Measurements from ENCODE around the gene MTFR1L. TPM values are rescaled to one million over a fixed set of nuclear protein-coding genes. Genes with fewer than 3 reads are reported as not detected.

Gene MTFR1L
- total RNA-seq, 1 experiment from 2014 or later = 28.9 TPM

- POLR2A ChIA-PET = no interaction called here
- TF ChIP-seq JAZF1 (CRISPR knock-in tag; IDR thresholded peaks at IDR 0.05) (no peak), ZNF121 (CRISPR knock-in tag; IDR thresholded peaks at IDR 0.05) (no peak), FOXJ3 (CRISPR knock-in tag; IDR thresholded peaks at IDR 0.05; ENCODE audit: borderline replicate concordance) (no peak), ZNF263 (CRISPR knock-in tag; IDR thresholded peaks at IDR 0.05; ENCODE audit: low read depth) (no peak), RELA (CRISPR knock-in tag; IDR thresholded peaks at IDR 0.05; ENCODE audit: borderline replicate concordance) (no peak), NFE2L1 (CRISPR knock-in tag; IDR thresholded peaks at IDR 0.05) (no peak), NR2C2 (CRISPR knock-in tag; IDR thresholded peaks at IDR 0.05) (no peak), RORB (CRISPR knock-in tag; IDR thresholded peaks at IDR 0.05) (no peak), NR3C1 (CRISPR knock-in tag; conservative IDR thresholded peaks at IDR 0.05; ENCODE audit: low read depth) (no peak), ZNF232 (CRISPR knock-in tag; IDR thresholded peaks at IDR 0.05) (no peak), ATF2 (CRISPR knock-in tag; IDR thresholded peaks at IDR 0.05; ENCODE audit: borderline replicate concordance, low read depth) (no peak), MLX (CRISPR knock-in tag; IDR thresholded peaks at IDR 0.05) (no peak), SOX15 (CRISPR knock-in tag; IDR thresholded peaks at IDR 0.05) (no peak), NR1H2 (CRISPR knock-in tag; IDR thresholded peaks at IDR 0.05) (no peak), ZNF532 (CRISPR knock-in tag; IDR thresholded peaks at IDR 0.05; ENCODE audit: borderline replicate concordance) (no peak), MXD4 (CRISPR knock-in tag; IDR thresholded peaks at IDR 0.05; ENCODE audit: borderline replicate concordance) (no peak)
- Mint-ChIP-seq H3K9me3 (no peaks in the 10 kb centered on the region), H3K4me1 (peaks cover 13% of the 10 kb centered on the region), H3K36me3 (peaks cover 18% of the 10 kb centered on the region), H3K27ac (no peak overlapping the region), H3K4me3 (no peak overlapping the region), H3K27me3 (ENCODE audit: low read depth) (no peaks in the 10 kb centered on the region)
- ATAC-seq (no peak), DNase-seq (ENCODE audit: low spot score) (no peak)
- CTCF ChIA-PET = interaction anchor here (4.7 kb wide), 1 partner anchor 8 kb away, joined by 80 read pairs; the partner anchor contains the start of gene SELENON
Observed at GRCh38 chr1:25806418-25806817, 13.3 kb upstream of the MTFR1L start.

GRCh38 chr1:25807480-25808390, 12.0 kb upstream of the MTFR1L start:
- CTCF ChIA-PET = interaction anchor here (0.6 to 4.7 kb wide), 8 partner anchors 9 to 324 kb away, joined by 3 to 80 read pairs (median 4); partner anchors contain the start of gene SELENON
- DNase-seq (ENCODE audit: low spot score) (no peak), ATAC-seq (no peak)
- no peaks in the 10 kb centered on the region for H3K9me3 Mint-ChIP-seq
- POLR2A ChIA-PET = no interaction called here
- peaks cover 18% of the 10 kb centered on the region for H3K36me3 Mint-ChIP-seq
- peaks cover 12% of the 10 kb centered on the region for H3K4me1 Mint-ChIP-seq
- no peak overlapping the region for H3K4me3 Mint-ChIP-seq
- TF ChIP-seq MYBL2 (CRISPR knock-in tag; IDR thresholded peaks at IDR 0.05) (no peak), SMAD4 (CRISPR knock-in tag; IDR thresholded peaks at IDR 0.05) (no peak), ATF1 (CRISPR knock-in tag; IDR thresholded peaks at IDR 0.05) (no peak), ATF3 (CRISPR knock-in tag; conservative IDR thresholded peaks at IDR 0.05) (no peak)
- no peaks in the 10 kb centered on the region for H3K27me3 Mint-ChIP-seq (ENCODE audit: low read depth)
- no peak overlapping the region for H3K27ac Mint-ChIP-seq
